Stimulated activated CD4-positive, alpha-beta T cell treated with anti-CD3 and anti-CD28 coated beads, Interleukin-1b, Interleukin-23, amount 100 ng/mL, for 4 hours (primary cell): ENCODE results near the gene ITGAE.

Experiments used
- DNase-seq, 2 donors: peaks; one replicate each; pipeline ENCODE4 v3.0.0-alpha.2; 2020; ENCODE audit warnings: low read depth in 2 of 2

Gene ITGAE

DNA sequence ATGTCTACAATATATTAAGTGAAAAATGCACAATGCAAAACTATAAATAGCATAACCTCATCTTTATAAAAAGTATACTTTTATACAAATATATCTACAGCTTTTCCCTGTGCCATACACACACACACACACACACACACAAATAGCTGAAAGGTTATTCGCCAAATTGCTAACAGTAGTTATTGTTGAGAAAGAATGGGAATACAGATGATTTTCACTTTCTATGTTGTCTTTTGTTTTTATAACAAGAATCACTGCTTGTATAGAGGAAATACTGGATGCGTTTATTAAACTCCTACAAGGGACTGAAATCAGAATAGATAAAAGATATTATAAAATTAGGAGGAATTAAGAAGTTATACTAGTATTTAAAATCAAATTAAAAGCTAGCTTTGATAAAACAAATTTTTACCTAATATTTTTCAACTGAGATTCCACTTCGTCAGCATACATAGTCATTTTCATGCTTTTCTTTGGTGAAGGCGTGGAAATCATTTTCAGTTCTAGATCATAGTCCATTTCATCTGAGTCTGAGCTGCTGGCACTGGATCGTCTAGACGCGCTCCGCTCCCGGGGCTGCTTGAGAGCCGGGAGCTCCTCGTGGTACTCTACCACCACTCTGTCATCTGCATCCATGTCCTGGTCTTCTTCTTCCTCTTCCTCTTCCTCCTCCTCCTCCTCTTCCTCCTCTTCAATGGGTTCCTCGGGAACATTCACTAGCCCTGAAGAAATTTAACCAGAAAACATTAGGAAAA lies 17.0 kb upstream of the ITGAE start:
- DNase-seq: no peak

DNA sequence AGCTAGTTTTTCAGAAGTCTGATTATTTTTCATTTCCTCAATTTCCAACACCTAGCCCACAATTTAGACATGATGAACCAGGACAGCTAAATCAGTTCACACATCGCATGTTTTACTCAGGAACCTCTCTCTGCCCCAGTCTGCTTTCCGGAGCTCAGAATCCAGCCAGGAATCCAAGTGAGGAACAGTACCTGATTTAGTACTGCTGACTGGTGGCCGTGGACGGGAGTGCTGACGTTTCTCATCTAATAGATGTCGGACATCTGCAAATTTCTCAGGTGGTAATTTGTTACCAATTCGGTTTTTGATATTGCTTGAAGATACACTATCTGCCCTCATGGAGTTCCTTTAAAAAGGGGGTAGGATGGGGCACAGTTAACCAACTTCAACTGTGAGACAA lies 14.9 kb upstream of the ITGAE start:
- DNase-seq: no peak

DNA sequence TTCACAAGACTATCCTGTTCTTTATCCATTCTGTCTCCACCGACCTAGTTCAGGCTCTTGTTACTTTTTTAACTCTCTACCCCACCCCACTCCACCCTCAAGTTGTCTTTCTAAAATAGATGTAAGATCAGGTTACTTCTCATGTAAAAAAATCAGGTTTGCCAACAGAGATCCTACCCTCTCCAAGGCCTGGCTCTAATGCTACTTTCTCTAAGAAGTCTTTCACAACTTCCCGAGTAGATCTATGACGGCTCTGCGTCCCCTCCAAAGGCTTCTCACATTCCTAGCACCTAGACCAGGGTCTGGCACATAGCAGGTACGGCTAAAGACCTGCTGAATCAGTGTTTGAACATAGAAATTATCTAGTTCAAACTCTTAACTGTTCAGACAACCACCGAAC lies 14.1 kb upstream of the ITGAE start:
- DNase-seq: no peak

DNA sequence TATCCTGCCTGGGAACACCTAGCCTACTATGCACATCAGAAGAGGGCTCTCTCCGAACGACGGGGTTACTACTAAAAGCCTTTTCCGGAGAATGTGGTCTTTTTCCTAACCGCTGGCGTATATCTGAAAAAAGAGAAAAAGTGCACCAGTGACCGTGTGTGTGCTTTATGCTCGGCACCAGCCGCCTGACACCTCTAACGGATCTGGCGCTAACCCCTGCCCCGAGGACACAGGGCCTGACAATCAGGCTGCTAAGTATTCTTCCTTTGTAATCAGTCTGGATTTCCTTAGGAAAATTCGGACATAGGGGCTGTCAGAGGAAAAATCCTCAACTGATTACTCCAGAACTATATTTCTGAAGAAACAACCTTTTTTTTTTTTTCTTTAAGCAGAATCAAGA lies 13.4 kb upstream of the ITGAE start:
- no peak for DNase-seq

DNA sequence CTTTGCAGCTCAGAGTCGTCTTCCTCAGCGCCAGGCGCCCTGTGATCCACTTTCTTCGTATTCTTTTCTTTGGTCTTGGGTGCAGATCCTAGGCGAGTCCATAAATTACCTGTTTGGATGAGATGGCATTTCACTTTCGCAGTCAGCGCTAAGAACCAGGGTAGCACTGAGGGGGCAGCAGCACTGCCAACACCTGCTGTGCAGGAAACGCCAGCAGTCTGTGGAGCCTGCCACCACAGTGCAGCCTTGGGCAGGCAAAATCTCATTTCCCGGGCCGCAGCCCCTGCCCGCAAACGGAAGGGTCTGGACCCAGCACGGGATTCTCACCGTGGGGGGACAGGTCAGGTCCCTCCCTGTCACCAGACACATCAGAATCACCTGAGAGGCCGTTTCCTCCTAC lies 12.2 kb upstream of the ITGAE start:
- DNase-seq: no peak

DNA sequence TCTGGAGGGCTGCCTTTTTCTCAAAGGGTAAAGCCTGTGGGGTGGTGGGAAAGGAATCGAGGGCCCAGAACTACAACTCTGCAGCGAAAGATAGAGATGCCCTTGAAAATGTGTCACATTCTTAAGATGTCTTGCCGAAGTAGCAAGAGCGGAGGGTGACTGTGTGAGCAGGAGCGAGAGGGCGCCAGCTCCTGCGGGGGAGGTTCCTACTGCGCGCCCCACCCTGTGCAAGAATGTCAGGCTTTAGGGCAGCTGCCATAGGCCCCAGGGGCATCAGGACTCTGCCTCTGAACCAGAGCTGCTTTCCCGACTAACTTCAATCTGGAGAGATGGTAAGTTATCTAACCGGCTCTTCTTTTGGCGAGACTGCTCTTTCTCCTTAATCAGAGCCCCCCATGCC lies 11.8 kb upstream of the ITGAE start:
- DNase-seq: no peak

DNA sequence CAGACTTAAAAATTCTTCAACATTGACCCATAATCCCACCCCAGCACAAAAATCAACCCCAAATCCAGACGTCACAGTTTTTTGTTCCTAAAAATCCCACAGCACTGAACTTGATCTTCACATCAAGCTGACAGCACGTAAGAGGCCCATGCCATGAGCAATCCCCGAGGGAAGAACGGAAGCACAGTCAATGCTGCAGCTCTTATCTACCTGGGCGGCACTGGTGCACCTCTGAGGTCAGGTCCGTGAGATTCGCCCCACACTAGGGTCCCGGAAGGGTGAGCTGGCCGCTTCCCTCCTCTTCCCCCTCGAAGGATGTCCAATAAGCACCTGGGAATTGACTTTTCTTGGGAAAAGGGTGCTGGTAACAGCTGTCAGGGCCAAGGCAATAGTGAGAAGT lies 11.3 kb upstream of the ITGAE start:
- DNase-seq: no peak

DNA sequence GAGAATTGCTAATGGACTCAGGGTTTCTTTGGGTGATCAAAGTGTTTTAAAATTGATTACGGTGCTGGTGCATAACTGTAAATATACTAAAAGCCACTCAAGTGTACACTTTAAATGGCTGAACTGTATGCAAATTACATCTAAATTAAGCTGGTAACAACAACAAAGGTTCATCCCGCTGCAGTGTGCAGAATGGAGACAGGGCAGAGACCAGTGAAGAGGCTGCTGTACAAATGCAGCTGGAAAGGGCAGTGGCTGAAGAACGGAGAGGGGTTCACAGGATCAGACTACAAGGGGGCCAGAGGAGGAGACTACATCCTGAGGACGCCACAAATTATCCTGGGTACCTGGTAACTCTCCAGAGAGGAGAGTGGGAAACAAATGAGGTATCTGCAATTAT lies 9.0 kb upstream of the ITGAE start:
- no peak for DNase-seq

DNA sequence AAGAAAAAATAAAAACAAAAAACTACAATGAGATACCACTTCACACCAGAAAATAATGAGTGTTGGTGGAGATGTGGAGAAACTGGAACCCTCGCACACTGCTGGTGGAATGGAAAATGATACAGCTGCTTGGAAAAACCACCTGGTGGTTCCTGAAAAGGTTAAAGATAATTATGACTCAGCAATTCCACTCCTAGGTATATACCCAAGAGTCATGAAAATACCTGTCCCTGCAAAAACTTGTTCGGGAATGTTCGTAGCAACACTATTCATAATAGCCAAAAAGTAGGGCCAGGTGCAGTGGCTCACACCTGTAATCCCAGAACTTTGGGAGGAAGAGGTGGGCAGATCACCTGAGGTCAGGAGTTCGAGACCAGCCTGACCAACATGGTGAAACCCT lies 8.1 kb upstream of the ITGAE start:
- DNase-seq: no peak

DNA sequence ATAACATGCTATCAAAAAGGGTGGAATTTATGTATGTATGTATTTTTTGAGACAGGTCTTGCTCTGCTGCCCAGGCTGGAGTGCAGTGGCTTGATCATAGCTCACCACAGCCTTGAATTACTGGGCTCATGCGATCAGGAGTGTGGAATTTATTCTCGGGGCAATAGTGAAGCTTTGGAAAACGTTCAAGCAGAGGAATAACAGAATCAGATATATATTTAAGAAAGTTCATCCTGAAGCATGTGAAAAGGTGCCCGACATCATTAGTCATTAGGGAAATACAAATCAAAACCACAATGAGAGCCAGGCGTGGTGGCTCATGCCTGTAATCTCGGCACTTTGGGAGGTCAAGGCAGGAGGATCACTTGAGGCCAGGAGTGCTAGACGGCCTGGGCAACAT lies 7.7 kb upstream of the ITGAE start:
- no peak for DNase-seq

DNA sequence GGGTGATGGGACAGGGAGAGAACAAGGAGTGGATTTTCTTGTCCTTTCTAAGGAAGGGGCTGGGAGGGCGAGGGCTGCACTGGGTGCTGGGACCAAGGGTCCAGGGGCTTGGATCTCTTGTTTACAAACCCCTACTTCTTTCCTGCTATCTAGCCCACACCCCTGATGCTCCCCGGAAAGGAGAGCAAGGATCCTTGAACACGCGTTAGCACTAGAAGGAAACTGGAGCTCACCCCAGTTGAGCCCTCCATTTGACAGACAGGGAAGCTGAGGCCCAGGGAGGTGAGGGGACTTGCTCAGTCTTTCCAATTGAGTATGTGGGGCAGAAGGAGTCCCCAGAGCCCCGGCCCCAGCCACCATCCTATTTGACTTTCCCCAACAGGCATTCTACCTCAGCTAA lies 4.6 kb upstream of the ITGAE start:
- no peak for DNase-seq

DNA sequence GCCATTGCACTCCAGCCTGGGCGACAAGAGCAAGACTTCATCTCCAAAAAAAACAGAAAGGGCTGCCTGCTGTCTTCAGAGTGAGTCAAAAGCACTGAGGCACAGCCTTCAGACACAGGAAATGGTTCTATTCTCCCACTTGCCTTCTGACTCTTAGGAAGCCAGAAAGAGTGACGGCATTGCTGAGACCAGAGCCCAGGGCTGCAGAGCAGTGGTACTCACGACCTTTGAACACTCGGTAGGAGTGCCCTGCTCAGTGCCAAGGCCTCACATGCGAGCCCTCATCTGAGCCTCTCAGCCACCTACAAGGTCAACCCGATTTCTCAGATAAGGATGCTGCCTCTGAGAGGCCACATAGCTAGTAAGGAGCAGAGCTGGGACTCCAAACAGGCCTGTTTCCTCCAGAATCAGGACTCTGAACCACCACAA lies 3.5 kb upstream of the ITGAE start:
- no peak for DNase-seq

DNA sequence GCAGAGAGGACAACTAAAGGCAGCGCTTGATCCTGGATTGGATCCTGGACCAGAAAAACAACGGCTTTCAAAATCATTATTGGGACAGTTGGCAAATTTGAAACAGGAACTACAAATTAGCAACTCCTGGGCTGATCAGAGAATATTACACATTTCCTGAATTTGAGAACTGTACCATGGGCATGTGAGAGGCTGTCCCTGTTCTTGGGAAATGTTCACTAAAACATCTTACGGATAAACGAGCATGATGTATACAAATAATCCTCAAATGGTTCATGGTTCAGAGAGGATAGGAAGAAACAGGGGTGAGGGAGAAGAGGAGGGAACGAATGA lies 2.3 kb upstream of the ITGAE start:
- DNase-seq: no peak

DNA sequence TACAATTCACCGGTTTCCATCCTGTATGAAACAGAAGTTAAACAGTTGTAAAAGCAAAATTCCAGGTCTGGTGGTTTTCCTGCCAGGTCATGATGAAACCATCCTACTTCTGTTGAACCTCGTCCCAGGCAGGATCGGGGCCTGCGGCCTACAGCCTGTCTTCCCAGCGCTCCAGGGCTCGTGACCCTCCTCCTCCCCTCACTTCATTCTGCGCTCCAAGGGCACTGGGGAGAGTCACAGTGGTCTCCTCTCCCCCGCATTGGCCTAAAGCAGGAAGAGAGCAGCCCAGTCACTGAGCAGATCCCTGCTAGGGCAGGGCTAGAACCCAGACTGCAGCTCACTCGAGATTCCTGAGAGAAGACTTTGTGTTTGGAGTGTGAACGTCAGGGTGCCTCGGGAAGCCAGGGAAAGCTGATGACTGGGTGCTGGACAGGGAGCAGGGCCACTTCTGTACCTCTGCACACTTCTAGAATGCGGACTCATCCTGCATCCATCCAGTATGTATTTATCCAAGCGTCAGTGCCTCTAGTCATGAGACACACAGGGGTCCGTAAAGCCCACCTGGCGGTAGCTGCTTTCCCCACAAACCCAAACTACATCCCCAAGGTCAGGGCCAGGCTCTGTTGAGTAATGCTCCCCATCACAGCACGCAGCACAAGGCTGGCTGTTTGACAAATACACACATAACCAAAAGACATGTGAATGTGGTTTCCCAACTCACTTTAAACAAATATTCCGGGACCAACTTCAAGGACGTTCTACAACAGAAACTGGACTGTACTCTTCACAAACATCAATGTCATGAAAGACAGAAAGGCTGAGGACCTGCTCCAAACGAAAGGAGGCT lies 1.7 kb upstream of the ITGAE start:
- no peak for DNase-seq

DNA sequence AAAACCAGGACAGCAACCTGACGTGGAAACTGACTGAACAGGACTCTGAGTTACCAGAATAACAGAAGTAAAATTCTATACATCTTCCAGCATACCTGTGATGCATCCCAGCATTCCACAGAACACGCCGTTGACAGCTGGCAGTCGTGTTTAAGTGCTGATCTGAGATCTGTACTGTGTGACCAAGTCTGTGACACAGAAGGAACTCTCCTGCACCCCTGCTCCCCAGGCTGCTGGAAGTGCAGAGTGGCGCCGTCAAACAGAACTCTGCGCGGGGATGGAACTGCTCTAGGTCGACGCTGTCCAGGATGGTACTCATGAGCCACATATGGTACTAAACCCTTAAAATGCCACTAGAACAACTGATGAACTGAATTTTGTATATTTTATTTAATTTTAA lies 804 bp upstream of the ITGAE start:
- no peak for DNase-seq

DNA sequence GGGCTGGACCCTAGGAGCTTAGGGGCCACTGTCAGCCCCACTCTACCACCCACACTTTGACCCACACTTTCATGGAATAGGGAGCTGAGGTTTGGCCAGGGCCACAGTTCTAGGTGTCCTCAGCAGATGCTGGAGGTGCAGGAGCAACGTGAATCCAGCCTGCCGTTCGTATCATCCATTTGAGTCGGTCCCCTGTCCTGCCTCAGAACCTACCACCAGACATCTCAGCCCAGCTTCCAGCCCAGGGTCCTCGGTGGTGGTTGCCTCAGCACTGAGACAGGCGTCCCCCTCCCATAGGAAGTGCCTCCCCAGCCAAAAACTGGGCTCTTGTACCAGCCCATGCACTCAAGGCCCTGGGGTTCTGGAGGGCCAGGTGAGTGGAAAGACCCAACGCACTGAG lies 359 bp upstream of the ITGAE start:
- no peak for DNase-seq

DNA sequence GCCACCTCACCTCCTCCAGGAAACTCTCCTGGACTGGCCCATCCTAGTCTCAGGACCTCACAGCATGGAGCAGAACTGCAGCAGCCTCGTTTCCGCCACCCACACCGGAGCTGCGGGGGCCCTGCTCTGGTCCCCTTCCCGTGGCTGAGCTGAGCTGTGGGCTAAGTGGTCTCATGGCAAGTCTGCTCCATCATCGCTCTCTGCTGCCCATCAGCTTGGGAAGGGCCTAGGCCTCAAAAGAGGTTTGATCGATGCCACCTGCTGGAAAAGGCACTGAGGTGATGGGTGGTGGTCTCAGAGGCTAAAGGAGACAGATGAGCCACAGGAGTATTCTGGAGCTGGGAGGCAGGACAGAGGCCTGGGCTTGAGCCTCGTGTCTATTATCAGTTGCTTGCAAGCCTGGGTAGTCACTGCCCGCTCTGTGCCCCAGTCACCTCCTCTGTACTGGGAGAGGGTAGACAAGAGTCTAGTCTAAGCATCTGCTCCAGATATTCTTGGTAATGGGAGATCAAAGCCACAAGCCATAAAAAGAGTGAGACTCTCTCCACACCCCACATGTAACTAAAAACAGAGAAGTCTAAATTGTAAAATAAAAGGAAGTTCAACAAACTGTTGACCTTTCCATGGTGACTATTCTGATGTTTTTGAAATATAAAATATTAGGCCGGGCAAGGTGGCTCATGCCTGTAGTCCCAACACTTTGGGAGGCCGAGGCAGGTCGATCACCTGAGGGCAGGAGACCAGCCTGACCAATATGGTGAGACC lies 1.6 kb downstream of the ITGAE start:
- DNase-seq: no peak

DNA sequence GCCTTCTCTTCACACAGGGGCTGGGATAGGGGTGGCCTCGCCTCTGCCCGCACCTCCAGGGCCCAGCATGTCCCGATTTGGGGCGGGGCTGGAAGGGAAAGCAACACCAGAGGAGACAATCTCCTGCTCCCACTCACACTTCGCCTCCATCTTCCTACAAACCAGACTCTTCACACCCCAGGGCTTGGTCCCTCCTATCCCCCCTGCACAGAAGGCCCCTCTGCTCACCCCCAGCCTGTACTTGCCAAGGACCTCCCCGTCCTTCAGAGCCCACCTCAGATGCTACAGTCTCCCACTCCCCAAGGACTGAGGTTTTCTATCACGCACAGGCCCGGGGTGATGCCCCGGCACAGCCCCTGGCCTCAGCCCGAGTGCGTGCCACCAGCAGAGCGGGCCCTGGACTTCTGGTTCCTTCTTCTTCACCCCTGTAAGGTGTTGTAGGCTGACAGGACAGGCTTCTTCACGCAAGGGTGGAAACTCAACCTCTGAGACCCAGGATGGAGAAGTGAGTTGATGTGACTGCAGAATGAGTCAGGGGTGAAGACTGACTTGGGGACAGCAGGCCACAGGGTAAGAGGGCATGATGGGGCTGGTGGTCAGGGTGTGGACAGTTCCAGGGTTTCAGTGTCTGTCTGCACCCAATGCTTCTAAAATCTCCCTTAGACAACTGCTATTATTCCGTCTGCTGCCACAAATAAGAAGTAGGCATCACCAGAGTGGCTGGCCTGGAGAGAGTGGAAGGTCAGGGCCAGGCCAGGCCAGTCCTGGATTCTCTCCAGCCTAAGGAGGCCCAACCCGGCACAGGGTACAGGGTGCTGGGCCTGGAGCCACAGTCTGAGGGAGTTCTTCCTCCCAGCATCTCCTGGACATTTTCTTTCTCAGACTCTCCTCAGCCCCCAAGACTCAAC lies 2.5 kb downstream of the ITGAE start:
- no peak for DNase-seq

DNA sequence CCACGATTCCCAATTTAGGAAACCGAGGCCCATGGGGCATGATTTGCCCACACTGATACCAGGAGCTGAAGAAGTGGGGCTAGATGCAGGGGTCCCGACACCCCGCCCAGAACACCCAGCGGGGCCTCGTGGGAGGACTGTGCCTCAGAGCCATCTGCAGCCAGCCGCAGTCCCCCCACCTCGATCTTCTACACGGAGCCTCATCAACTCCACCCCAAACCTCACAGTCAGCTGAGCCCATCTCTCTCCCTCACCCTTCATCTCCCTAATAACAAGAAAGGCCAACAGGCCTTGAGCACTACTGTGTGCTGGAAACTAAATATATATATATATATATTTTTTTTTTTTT lies 4.2 kb downstream of the ITGAE start:
- DNase-seq: no peak

DNA sequence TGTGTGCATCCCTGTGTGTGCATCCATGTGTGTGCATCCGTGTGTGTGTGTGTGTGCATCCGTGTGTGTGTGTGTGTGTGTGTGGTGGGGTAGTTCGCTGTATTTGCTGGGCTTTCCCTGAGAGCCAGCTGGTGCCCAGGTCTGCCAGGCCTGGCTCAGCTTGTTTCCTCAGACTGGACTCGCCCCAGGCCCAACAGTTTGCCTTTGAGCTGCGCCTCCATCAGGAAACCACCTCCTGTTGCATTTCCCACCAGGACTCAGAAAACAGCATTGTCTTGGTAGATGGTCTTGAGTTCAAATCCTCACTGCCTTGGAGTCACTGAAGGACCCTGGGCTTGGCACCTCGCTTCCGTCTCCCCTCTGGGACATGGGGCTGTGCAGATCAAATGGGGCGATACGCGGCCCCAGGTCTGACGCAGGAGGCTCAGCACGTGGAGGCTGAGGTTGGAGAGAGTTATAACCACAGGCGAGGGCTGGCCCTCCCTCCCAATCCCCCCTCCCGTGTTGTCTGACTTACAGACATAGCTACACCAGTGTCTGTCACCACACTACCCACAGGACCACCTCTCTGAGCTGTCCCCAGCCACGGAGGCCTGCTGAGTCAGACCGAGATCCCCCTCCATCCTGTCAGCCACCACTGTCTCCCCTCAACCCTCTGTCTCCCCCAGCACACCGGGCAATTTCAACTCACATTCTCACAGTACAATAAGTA lies 4.7 kb downstream of the ITGAE start:
- peak in 1 of 2 donors; percentile 9 for DNase-seq
